ENCODE data around the gene PAX5.
A peak's percentile ranks its signal among the peaks of the same experiment; 100 is the strongest.
"Not testable (repeated sequence)": the region's sequence is repeated elsewhere in the genome, so short reads cannot be mapped to it uniquely, and the experiment has no call there.

PAX5 gene

GRCh38 chr9:36880075-36880474, 154.0 kb downstream of the PAX5 start:
- no peak for DNase-seq (ENCODE audit: low read depth in 2 of 2)

DNA sequence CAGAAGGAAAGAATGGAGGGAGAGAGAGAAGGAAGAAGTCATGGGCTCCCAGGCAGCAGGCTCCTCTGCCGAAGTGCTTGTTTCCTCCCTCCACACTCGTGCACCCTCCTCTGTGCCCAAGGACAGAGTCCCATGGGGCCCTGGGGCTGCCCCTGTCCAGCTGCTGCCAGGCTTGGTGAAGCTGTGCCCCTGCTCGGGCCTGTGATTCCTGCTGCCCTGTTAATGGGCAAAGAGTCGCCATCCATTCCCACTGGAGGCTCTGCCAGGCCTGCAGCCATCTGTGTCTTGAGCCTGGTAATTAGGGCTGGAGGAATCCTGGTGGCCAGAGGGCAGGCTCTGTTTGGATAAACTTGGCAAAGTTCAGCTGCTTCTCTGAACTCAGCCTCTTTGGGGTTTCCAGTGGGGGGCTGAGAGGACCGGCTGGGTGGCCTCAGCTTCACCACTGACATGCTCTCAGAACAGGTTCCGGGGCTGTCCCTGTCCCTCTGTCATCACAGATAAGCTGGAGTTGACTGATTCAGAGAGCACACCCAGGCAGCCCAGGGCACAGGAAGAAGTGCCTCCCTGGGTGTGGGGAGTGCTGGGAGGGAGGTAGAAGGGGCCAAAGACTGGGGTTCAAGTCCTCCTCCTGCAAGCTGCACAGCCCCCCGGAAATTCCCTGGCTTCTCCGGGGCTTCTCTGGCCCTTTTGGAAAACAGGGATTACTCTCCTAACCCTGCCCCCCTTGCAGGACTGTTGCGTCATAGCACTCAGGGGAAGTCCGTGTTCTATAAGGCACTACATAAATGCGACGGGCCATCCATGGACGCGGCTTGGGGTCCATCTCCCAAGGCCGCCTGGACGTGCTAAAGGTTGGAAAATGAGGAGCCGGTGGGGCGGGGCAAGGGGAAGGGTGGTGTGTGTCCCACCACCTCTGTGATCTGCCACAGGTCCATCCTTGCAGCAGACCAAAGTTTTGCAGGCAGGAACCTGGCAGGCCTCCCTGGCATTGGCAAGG, 154.8 kb downstream of the PAX5 start:
- DNase-seq (ENCODE audit: low read depth in 2 of 2) = no peak

- DNase-seq (ENCODE audit: low read depth in 2 of 2) = no peak
Observed at GRCh38 chr9:36877239-36877638, 156.8 kb downstream of the PAX5 start.

DNA sequence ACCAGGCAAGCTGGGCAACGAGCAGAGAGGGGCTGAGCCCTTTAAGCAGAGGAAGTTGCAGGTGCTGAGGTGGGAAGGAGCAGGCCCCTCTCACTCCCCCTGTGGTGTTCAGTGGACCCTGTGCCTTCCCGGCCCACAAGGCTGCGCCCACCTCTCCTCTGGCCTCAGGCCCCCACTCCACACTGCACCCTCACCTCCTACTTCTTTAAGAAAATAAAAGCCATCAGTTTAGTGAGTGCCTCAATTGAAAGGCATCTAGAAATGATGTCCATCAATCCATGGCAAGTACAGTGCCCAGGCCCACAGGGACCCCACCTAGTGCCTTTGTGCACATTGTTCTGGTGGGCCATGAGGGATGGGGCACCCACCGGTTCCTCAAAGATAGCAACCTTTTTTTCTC, 158.0 kb downstream of the PAX5 start:
- DNase-seq (ENCODE audit: low read depth in 2 of 2) = no peak

DNA sequence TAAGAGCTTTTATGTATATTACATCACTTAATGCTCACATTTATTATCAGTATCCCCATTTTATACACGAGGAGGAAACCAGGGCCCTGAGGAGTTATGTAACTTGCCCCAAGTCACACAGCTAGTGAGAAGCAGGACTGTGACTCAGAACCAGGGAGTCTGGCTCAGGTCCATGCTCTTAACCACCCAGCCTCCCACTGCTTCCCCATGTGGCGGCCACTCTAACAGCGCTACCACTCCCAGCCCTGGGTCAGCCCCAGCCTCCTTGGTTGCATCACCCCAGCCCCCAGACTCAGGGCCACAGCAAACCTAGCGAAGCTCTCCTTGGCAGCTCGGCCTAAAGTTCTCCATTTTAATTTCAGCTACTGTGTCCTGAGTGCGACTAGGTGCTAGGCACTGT, 159.1 kb downstream of the PAX5 start:
- no peak for DNase-seq (ENCODE audit: low read depth in 2 of 2)

- DNase-seq (ENCODE audit: low read depth in 2 of 2) = no peak
Observed at GRCh38 chr9:36874261-36874660, 159.8 kb downstream of the PAX5 start.

DNA sequence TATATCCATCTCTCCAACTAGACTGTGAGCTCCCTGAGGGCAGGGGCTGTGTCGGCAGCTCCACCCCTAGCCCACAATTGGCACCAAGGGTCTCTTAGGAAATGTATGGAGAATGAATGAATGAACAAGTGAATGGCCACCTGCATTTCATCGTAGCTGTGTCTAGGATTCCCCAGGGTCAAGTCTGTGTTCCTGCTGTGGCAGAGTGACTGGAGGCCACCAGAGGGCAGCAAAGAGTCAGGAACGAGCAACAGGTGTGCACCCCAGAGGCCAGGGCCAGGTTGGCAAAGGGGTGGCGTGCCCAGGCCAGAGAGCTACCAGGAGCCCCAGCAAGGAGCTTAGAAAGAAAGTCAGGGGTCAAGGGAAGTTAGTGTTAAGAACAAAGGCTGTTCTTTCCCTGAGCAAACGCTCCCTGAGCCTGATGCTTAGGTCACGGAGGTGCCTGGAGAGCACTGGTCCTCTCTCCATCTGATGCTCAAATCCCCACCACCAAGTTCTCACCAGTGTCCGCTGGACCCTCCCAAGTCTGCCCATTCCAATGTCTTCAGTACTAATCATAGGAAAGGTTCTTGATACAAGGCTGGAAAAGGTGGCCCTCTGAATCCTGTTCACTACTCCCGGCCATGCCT, 160.7 kb downstream of the PAX5 start:
- DNase-seq (ENCODE audit: low read depth in 2 of 2) = peak; percentile 63 to 73

GRCh38 chr9:36872641-36873040, 161.4 kb downstream of the PAX5 start:
- DNase-seq (ENCODE audit: low read depth in 2 of 2) = no peak

DNA sequence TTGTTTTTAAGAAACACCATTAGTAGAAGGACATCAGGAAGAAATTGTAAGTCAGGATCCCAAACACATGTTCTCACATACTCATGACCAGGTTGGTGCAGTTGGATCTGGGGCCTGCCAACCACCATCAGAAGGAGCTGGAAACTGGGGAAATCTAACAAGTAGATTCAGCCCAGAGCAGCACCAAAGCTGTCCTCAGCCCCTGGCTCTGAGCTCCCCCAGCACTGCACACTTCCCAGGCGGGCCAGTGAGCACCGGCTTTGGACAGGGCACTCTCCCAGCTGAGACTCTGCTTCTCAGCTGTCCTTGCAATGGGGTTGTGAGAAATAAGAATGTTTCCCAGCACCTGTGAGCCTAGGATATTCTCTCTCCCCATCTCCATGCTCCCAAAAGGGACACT, 162.5 kb downstream of the PAX5 start:
- no peak for DNase-seq (ENCODE audit: low read depth in 2 of 2)

DNA sequence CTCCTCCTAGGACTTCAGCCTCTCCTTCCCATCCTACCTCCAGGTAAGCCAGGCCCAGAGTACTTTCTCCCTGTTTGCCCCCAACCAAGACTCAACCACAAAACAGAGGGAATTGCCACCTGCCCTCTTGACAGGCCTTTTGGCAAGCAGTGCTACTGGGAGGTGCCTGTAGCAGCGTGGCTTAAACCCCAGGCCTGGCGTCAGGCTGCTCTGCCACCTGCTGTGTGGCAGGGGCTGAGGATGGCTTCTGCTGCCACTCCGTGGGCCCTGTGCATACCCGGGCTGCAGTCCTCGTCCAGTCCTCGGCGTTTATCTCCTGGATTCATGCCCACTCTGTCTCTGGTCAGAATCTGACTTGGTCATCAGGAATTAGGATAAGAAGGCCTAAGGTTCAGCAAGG, 163.1 kb downstream of the PAX5 start:
- no peak for DNase-seq (ENCODE audit: low read depth in 2 of 2)

- DNase-seq (ENCODE audit: low read depth in 2 of 2) = not testable (repeated sequence)
Observed at GRCh38 chr9:36869605-36870004, 164.5 kb downstream of the PAX5 start.

DNA sequence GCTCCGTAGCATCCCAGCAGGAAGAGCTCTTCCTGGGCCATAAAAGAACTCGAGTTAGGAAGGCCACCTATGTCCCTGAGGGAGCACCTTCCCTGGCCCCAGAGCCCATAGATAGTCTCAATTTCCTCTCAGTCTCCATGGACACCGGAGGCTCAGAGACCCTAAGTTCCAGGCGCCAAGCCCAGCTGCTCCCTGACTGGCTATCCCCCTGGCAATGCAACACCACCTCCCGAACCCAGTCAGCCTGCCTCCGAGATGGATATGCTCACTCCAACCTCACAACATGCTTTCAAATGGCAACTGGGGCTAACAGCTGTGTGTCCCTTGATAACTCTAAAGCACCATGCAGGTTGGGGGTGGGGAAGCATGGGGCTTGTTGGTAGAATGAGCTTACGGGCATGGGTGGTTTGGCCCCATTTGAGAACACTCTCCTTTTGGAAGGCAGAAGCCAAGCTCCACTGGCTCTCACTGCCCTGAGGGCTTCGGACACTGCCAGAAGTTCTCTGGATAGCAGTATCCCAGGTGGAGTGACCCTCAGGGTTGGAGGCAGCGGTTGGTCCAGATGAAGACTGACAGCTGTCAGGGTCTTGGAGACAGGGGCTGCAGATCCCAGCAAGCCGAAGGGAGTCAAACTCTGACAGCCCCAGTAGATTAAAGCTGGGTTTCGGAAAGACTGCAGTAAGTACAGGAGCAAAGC, 165.3 kb downstream of the PAX5 start:
- DNase-seq (ENCODE audit: low read depth in 2 of 2) = no peak

DNA sequence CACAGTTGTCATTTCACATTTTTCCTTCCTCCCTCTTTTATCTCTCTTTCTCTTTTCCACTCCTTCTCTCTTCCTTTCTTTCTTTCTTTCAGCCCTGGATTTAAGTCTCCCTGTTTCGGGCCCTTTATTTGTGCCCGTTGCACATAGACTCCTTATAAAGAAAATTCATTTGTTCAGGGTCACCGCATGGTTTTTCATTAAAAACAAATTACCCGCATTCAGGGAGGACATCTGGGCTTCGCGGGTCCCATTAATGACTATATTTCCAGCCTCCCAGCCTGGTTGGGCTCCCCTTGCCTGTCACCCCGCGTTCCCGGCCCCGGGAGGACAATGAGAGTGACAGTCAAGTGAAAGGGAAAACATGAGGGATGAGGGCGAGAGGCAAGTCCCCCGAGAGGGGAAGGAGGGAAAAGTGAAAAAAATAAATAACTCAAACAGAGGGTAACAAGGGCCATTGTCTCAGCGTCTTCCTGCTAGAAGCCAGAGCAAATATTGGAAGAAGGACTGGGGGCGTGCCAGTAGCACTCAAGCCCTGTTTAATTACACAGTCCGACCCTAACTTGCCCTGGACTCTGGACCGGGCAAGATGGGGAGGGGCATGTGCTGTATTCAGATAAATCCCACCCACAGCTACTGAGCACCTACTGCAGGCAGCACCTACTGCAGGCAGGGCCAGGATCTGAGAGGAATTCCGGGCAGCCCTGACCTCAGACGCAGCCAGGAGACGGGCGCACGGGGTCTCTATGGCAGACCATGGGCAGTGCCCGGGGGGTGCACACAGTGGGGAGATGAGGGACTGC, 166.2 kb downstream of the PAX5 start:
- DNase-seq (ENCODE audit: low read depth in 2 of 2) = no peak

- no peak for DNase-seq (ENCODE audit: low read depth in 2 of 2)
Observed at GRCh38 chr9:36867241-36867640, 166.8 kb downstream of the PAX5 start.

DNA sequence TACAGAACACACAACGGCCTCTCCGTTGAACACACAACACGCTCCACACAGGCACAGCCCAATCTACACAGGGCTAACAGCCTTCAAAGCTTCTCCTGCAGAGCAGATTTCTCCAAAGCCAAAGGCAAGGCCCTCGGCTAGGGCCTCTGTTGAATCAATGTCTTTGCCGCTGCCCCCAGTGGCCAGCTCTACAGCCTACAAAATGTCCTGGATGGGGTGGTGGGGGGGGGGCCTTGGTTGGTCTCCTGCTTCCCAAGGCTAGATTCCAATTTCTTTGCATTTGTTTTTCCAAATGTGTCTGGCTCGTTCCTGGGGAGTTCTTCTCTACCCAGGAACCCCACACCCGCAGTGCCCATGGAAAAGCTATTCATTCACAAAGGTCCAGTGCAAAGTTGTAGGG, 167.2 kb downstream of the PAX5 start:
- no peak for DNase-seq (ENCODE audit: low read depth in 2 of 2)

DNA sequence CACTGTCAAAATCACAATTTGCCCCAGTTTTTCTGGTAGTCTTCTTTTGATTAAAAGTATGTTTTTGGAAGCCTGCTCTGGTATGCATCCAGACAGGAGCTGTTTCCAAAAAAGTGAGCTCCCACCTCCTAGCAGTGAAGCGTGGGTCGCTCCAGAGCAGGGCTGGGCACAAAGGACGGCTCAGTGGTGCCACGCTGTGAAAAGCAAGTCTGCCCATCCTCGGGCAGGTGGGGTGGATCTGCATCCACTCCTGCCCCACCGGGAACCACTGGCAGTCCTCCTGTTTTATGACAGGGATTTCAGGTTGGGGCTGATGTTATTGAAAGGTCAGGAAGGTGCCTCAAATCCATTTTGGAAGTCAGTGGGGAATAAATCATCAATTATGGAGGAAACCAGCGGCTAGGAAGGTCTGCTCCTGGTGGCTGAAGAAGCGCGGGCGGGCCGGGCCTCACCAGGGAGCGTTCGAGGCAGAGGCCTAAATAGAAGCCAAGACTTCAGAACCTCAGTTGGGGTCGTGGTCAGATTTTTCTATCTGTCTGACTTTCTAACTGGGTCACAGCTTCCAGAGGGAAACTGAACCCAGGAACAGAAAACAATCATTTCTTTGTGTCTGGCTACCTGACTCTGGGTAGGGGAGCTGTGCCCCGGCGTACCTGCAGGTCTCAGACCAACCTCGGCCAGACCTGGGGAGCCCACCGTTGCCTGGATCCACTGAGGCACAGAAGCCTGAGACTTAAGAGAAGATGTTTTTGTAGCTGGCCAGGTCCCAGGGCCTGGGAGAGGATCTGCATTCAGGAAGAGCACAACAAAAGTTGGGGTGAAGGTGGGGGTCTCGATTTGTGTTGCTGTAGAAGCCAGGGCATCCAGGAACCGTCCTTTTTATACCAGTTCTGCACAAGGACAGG, 168.1 kb downstream of the PAX5 start:
- no peak for DNase-seq (ENCODE audit: low read depth in 2 of 2)

DNA sequence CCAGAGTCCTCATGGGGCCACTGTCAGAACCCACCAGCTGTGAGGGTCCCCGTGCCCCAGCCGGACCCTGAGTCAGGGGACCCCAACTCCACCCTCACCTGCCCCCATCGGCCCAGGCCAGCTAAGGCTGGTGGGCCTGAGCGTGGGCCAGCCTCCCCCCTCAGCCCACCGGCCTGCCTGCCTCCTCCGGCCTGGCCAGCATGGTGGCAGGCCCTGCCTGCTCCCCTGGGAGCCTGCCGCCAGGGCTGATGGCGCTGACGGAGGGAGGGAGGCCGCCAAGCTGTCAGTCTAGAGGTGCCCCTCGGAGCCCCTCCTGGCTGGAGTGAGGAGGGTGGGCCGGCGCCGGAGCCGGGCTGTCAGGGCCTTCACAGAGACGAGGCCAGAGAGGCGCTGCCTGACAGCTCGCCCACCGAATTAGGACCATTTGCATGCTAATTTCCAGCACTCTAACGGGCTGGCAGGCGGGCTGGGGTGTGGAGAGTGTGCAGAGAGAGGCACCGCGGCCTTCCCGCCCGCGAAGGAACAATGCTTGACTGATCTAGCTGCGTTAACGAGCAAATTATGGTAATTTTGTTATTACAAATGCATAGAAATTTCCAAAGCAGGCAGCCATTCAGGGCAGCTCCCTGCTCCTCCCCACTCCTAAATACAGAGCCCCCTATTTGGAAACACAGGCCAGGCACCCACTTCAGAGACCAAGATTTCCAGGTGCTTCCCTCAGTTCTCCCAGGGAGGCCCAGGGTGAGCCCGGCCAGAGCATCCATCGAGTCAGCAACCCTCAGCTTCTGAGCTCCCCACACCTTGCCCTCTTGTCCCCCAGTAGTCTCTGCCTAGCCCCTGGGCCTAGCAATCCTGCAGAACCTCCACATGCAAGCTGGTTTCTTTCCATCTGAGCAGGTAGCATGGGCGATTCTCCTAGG, 169.3 kb downstream of the PAX5 start:
- no peak for DNase-seq (ENCODE audit: low read depth in 2 of 2)

- DNase-seq (ENCODE audit: low read depth in 2 of 2) = no peak
Observed at GRCh38 chr9:36862206-36863145, 171.6 kb downstream of the PAX5 start.
